ENCODE results near the gene PPP2R2C. TPM values are rescaled to one million over a fixed set of nuclear protein-coding genes. Genes with fewer than 3 reads are reported as not detected.

PPP2R2C gene
- total RNA-seq (not detected), polyA plus RNA-seq (not detected)

- ATAC-seq (ENCODE audit: low read depth in 2 of 2) = no peak
- no peaks in the 10 kb centered on the region for H3K36me3 ChIP-seq (ENCODE audit: control insufficient read depth, insufficient read depth, low read length)
- no peak for DNase-seq
- no peaks in the 10 kb centered on the region for H3K9me3 ChIP-seq (ENCODE audit: control insufficient read depth in 2 of 2, low read length in 2 of 2)
- Mint-ChIP-seq H3K9me3 (peaks cover 0 to 5% (median 2%) of the 10 kb centered on the region in 7 donors), H3K27ac (no peak within 1 kb of the TSS), H3K4me3 (peak within 1 kb of the TSS in 2 of 4 donors; percentile 52 to 65), H3K27me3 (peaks cover 41% of the 10 kb centered on the region), H3K4me1 (peaks cover 0 to 14% (median 0%) of the 10 kb centered on the region in 4 donors), H3K36me3 (no peaks in the 10 kb centered on the region)
- peaks cover 17% of the 10 kb centered on the region for H3K27me3 ChIP-seq (ENCODE audit: control insufficient read depth, insufficient read depth, low read length)
- no peak within 1 kb of the TSS for H3K27ac ChIP-seq (ENCODE audit: insufficient read depth, low read length, poor library complexity, severe bottlenecking)
- no peaks in the 10 kb centered on the region for H3K4me1 ChIP-seq (ENCODE audit: control insufficient read depth, insufficient read depth, low read length, poor library complexity, severe bottlenecking)
- H3K4me3 ChIP-seq (ENCODE audit: low read depth, low read length) = no peak within 1 kb of the TSS
These were observed at the start of gene PPP2R2C for GRCh38 chr4:6472387-6473263. TSS of gene PPP2R2C (minus strand) at chr4:6472614. CDS start at chr4:6472229, 385 bp downstream.

GRCh38 chr4:6520978-6521377 lies 48.6 kb upstream of the PPP2R2C start:
- Mint-ChIP-seq H3K27ac (no peak overlapping the region), H3K9me3 (peaks cover 0 to 2% (median 0%) of the 10 kb centered on the region in 7 donors), H3K27me3 (peaks cover 15% of the 10 kb centered on the region), H3K4me3 (no peak overlapping the region), H3K36me3 (no peaks in the 10 kb centered on the region), H3K4me1 (no peaks in the 10 kb centered on the region)
- no peaks in the 10 kb centered on the region for H3K9me3 ChIP-seq (ENCODE audit: control insufficient read depth in 2 of 2, low read length in 2 of 2)
- ATAC-seq (ENCODE audit: low read depth in 2 of 2) (no peak), DNase-seq (no peak)
- no peak overlapping the region for H3K4me3 ChIP-seq (ENCODE audit: low read depth, low read length)
- H3K36me3 ChIP-seq (ENCODE audit: control insufficient read depth, insufficient read depth, low read length) = no peaks in the 10 kb centered on the region
- no peaks in the 10 kb centered on the region for H3K27me3 ChIP-seq (ENCODE audit: control insufficient read depth, insufficient read depth, low read length)
- H3K4me1 ChIP-seq (ENCODE audit: control insufficient read depth, insufficient read depth, low read length, poor library complexity, severe bottlenecking) = no peaks in the 10 kb centered on the region
- H3K27ac ChIP-seq (ENCODE audit: insufficient read depth, low read length, poor library complexity, severe bottlenecking) = no peak overlapping the region

GRCh38 chr4:6520051-6520636 lies 47.7 kb upstream of the PPP2R2C start:
- no peak overlapping the region for H3K4me3 ChIP-seq (ENCODE audit: low read depth, low read length)
- no peak for ATAC-seq (ENCODE audit: low read depth in 2 of 2)
- no peak overlapping the region for H3K27ac ChIP-seq (ENCODE audit: insufficient read depth, low read length, poor library complexity, severe bottlenecking)

GRCh38 chr4:6517171-6517570 lies 44.8 kb upstream of the PPP2R2C start:
- DNase-seq (no peak), ATAC-seq (ENCODE audit: low read depth in 2 of 2) (no peak)
- H3K9me3 Mint-ChIP-seq = peaks cover 0 to 6% (median 0%) of the 10 kb centered on the region in 7 donors
- no peaks in the 10 kb centered on the region for H3K36me3 Mint-ChIP-seq
- no peak overlapping the region for H3K4me3 ChIP-seq (ENCODE audit: low read depth, low read length)
- H3K9me3 ChIP-seq (ENCODE audit: control insufficient read depth in 2 of 2, low read length in 2 of 2) = peaks cover 0 to 6% of the 10 kb centered on the region in 2 experiments
- H3K4me1 ChIP-seq (ENCODE audit: control insufficient read depth, insufficient read depth, low read length, poor library complexity, severe bottlenecking) = no peaks in the 10 kb centered on the region
- no peaks in the 10 kb centered on the region for H3K27me3 ChIP-seq (ENCODE audit: control insufficient read depth, insufficient read depth, low read length)
- H3K4me3 Mint-ChIP-seq = no peak overlapping the region
- H3K4me1 Mint-ChIP-seq = no peaks in the 10 kb centered on the region
- H3K36me3 ChIP-seq (ENCODE audit: control insufficient read depth, insufficient read depth, low read length) = no peaks in the 10 kb centered on the region
- no peak overlapping the region for H3K27ac Mint-ChIP-seq
- H3K27ac ChIP-seq (ENCODE audit: insufficient read depth, low read length, poor library complexity, severe bottlenecking) = no peak overlapping the region
- H3K27me3 Mint-ChIP-seq = peaks cover 12% of the 10 kb centered on the region

More at GRCh38 chr4:6520051-6520636, 47.7 kb upstream of the PPP2R2C start:
- peaks cover 0 to 2% (median 0%) of the 10 kb centered on the region in 7 donors for H3K9me3 Mint-ChIP-seq
- H3K27me3 Mint-ChIP-seq = peaks cover 12% of the 10 kb centered on the region
- Histone ChIP-seq H3K36me3 (ENCODE audit: control insufficient read depth, insufficient read depth, low read length) (no peaks in the 10 kb centered on the region), H3K4me1 (ENCODE audit: control insufficient read depth, insufficient read depth, low read length, poor library complexity, severe bottlenecking) (no peaks in the 10 kb centered on the region), H3K9me3 (ENCODE audit: control insufficient read depth in 2 of 2, low read length in 2 of 2) (no peaks in the 10 kb centered on the region), H3K27me3 (ENCODE audit: control insufficient read depth, insufficient read depth, low read length) (no peaks in the 10 kb centered on the region)
- DNase-seq = no peak
- H3K4me1 Mint-ChIP-seq = no peaks in the 10 kb centered on the region
- peak overlapping the region in 1 of 3 donors; percentile 15 for H3K27ac Mint-ChIP-seq
- no peak overlapping the region for H3K4me3 Mint-ChIP-seq
- no peaks in the 10 kb centered on the region for H3K36me3 Mint-ChIP-seq

- H3K4me3 ChIP-seq (ENCODE audit: low read depth, low read length) = no peak overlapping the region
- Mint-ChIP-seq H3K4me1 (no peaks in the 10 kb centered on the region), H3K4me3 (no peak overlapping the region), H3K27me3 (peaks cover 12% of the 10 kb centered on the region), H3K9me3 (peaks cover 0 to 6% (median 0%) of the 10 kb centered on the region in 7 donors), H3K27ac (no peak overlapping the region), H3K36me3 (no peaks in the 10 kb centered on the region)
- peaks cover 0 to 6% of the 10 kb centered on the region in 2 experiments for H3K9me3 ChIP-seq (ENCODE audit: control insufficient read depth in 2 of 2, low read length in 2 of 2)
- no peak for ATAC-seq (ENCODE audit: low read depth in 2 of 2)
- no peak overlapping the region for H3K27ac ChIP-seq (ENCODE audit: insufficient read depth, low read length, poor library complexity, severe bottlenecking)
- H3K27me3 ChIP-seq (ENCODE audit: control insufficient read depth, insufficient read depth, low read length) = no peaks in the 10 kb centered on the region
- no peak for DNase-seq
- H3K36me3 ChIP-seq (ENCODE audit: control insufficient read depth, insufficient read depth, low read length) = no peaks in the 10 kb centered on the region
- H3K4me1 ChIP-seq (ENCODE audit: control insufficient read depth, insufficient read depth, low read length, poor library complexity, severe bottlenecking) = no peaks in the 10 kb centered on the region
These were observed 44.3 kb upstream of the PPP2R2C start for GRCh38 chr4:6516762-6517161.

- H3K9me3 ChIP-seq (ENCODE audit: control insufficient read depth in 2 of 2, low read length in 2 of 2) = peaks cover 0 to 6% of the 10 kb centered on the region in 2 experiments
- ATAC-seq (ENCODE audit: low read depth in 2 of 2) = no peak
- H3K27me3 Mint-ChIP-seq = peaks cover 12% of the 10 kb centered on the region
- H3K27me3 ChIP-seq (ENCODE audit: control insufficient read depth, insufficient read depth, low read length) = no peaks in the 10 kb centered on the region
- H3K4me1 ChIP-seq (ENCODE audit: control insufficient read depth, insufficient read depth, low read length, poor library complexity, severe bottlenecking) = no peaks in the 10 kb centered on the region
- H3K4me1 Mint-ChIP-seq = no peaks in the 10 kb centered on the region
- no peak overlapping the region for H3K4me3 Mint-ChIP-seq
- no peaks in the 10 kb centered on the region for H3K36me3 ChIP-seq (ENCODE audit: control insufficient read depth, insufficient read depth, low read length)
- no peak overlapping the region for H3K4me3 ChIP-seq (ENCODE audit: low read depth, low read length)
- H3K27ac ChIP-seq (ENCODE audit: insufficient read depth, low read length, poor library complexity, severe bottlenecking) = no peak overlapping the region
- peaks cover 0 to 6% (median 0%) of the 10 kb centered on the region in 7 donors for H3K9me3 Mint-ChIP-seq
- no peak overlapping the region for H3K27ac Mint-ChIP-seq
- no peak for DNase-seq
- H3K36me3 Mint-ChIP-seq = no peaks in the 10 kb centered on the region
These were observed 43.9 kb upstream of the PPP2R2C start for GRCh38 chr4:6516281-6516680.

- Histone ChIP-seq H3K27ac (ENCODE audit: insufficient read depth, low read length, poor library complexity, severe bottlenecking) (no peak overlapping the region), H3K36me3 (ENCODE audit: control insufficient read depth, insufficient read depth, low read length) (no peaks in the 10 kb centered on the region), H3K4me1 (ENCODE audit: control insufficient read depth, insufficient read depth, low read length, poor library complexity, severe bottlenecking) (no peaks in the 10 kb centered on the region), H3K4me3 (ENCODE audit: low read depth, low read length) (no peak overlapping the region), H3K9me3 (ENCODE audit: control insufficient read depth in 2 of 2, low read length in 2 of 2) (peaks cover 0 to 6% of the 10 kb centered on the region in 2 experiments), H3K27me3 (ENCODE audit: control insufficient read depth, insufficient read depth, low read length) (no peaks in the 10 kb centered on the region)
- no peak for DNase-seq
- Mint-ChIP-seq H3K36me3 (peaks cover 3% of the 10 kb centered on the region), H3K4me3 (no peak overlapping the region), H3K4me1 (peaks cover 0 to 2% (median 0%) of the 10 kb centered on the region in 4 donors), H3K27ac (no peak overlapping the region), H3K27me3 (peaks cover 12% of the 10 kb centered on the region), H3K9me3 (peaks cover 0 to 9% (median 2%) of the 10 kb centered on the region in 7 donors)
- no peak for ATAC-seq (ENCODE audit: low read depth in 2 of 2)
These were observed 41.3 kb upstream of the PPP2R2C start for GRCh38 chr4:6513678-6514077.
